RKO (cell line): Measurements from ENCODE around the gene TMPRSS9.
A peak's percentile ranks its signal among the peaks of the same experiment; 100 is the strongest.

ENCODE experiments used
- DNase-seq: peaks from one replicate; pipeline ENCODE4 v3.0.0-alpha.2; 2016; ENCODE audit warnings: low spot score

TMPRSS9 gene

GRCh38 chr19:2362046-2362969 lies 2.2 kb downstream of the TMPRSS9 start:
- DNase-seq: no peak

GRCh38 chr19:2362970-2363300 lies 2.9 kb downstream of the TMPRSS9 start:
- DNase-seq: no peak

- no peak for DNase-seq
Observed at GRCh38 chr19:2363419-2363818, 3.4 kb downstream of the TMPRSS9 start.

GRCh38 chr19:2365201-2365970 lies 5.3 kb downstream of the TMPRSS9 start:
- no peak for DNase-seq

- peak; percentile 82 for DNase-seq
Observed at GRCh38 chr19:2371656-2372055, 11.6 kb downstream of the TMPRSS9 start.

GRCh38 chr19:2372076-2372612 lies 12.1 kb downstream of the TMPRSS9 start:
- no peak for DNase-seq

- no peak for DNase-seq
Observed at GRCh38 chr19:2374808-2375207, 14.7 kb downstream of the TMPRSS9 start.

- no peak for DNase-seq
Observed at GRCh38 chr19:2375353-2376121, 15.5 kb downstream of the TMPRSS9 start.

GRCh38 chr19:2376784-2377519 lies 16.9 kb downstream of the TMPRSS9 start:
- no peak for DNase-seq

GRCh38 chr19:2380567-2380966 lies 20.5 kb downstream of the TMPRSS9 start:
- no peak for DNase-seq

GRCh38 chr19:2381148-2381820 lies 21.2 kb downstream of the TMPRSS9 start:
- DNase-seq: no peak

- no peak for DNase-seq
Observed at GRCh38 chr19:2382530-2383222, 22.6 kb downstream of the TMPRSS9 start.

GRCh38 chr19:2385053-2385721 lies 25.1 kb downstream of the TMPRSS9 start:
- peak; percentile 80 for DNase-seq

- DNase-seq: no peak
Observed at GRCh38 chr19:2387367-2388288, 27.6 kb downstream of the TMPRSS9 start.

GRCh38 chr19:2389594-2389993 lies 29.5 kb downstream of the TMPRSS9 start:
- no peak for DNase-seq

GRCh38 chr19:2391118-2391725 lies 31.2 kb downstream of the TMPRSS9 start:
- DNase-seq: peak; percentile 82

- no peak for DNase-seq
Observed at GRCh38 chr19:2392366-2392765, 32.3 kb downstream of the TMPRSS9 start.

GRCh38 chr19:2392899-2393298 lies 32.8 kb downstream of the TMPRSS9 start:
- DNase-seq: peak; percentile 17
